Measurements from ENCODE around the gene NCK1.

- TF ChIP-seq CTCF (IDR thresholded peaks at IDR 0.05) (no peak), POLR2A (IDR thresholded peaks at IDR 0.05) (no peak)
Measured at GRCh38 chr3:136906725-136907124, 44.7 kb downstream of the NCK1 start.

Measured in lower leg skin (tissue), 3 donors.